Fibroblast of villous mesenchyme (primary cell): Measurements from ENCODE around the gene ARL6IP1. TPM values are rescaled to one million over a fixed set of nuclear protein-coding genes. Genes with fewer than 3 reads are reported as not detected.
"Not testable (repeated sequence)": the region's sequence is repeated elsewhere in the genome, so short reads cannot be mapped to it uniquely, and the experiment has no call there.

Experiments
- DNase-seq: peaks from one replicate; pipeline ENCODE4 v3.0.0-alpha.2; 2010; ENCODE audit warnings: low read depth
- H3K4me3 ChIP-seq: 2 replicates; pipeline ENCODE4 v1.5.1; 2011; ENCODE audit warnings: low read depth, mild to moderate bottlenecking, low read length
- CTCF ChIP-seq: IDR thresholded peaks from 2 replicates; pipeline ENCODE4 v1.5.1; 2012; ENCODE audit warnings: low read depth, mild to moderate bottlenecking, low read length; ENCODE audit not compliant: insufficient read depth
- total RNA-seq: library from RNA; depleted of rRNA; stranded (reverse); fragments of >200 nt; gene quantifications from 2 replicates; pipeline ENCODE4 v1.2.3, GENCODE V29; 2012

Gene ARL6IP1
- total RNA-seq, 1 donor = 369 TPM

- H3K4me3 ChIP-seq, DNase-seq: not testable (repeated sequence)
Measured at GRCh38 chr16:18770336-18770962, 30.9 kb downstream of the ARL6IP1 start.

- DNase-seq = not testable (repeated sequence)
Measured at GRCh38 chr16:18767217-18767616, 34.1 kb downstream of the ARL6IP1 start.

GRCh38 chr16:18762713-18763112, 38.6 kb downstream of the ARL6IP1 start:
- not testable (repeated sequence) for H3K4me3 ChIP-seq, DNase-seq

More at GRCh38 chr16:18767217-18767616, 34.1 kb downstream of the ARL6IP1 start:
- not testable (repeated sequence) for H3K4me3 ChIP-seq

GRCh38 chr16:18759598-18760520, 41.5 kb downstream of the ARL6IP1 start:
- peak; percentile 57 for TF ChIP-seq CTCF
- not testable (repeated sequence) for DNase-seq, H3K4me3 ChIP-seq

- H3K4me3 ChIP-seq, DNase-seq: not testable (repeated sequence)
Measured at GRCh38 chr16:18757960-18758660, 43.2 kb downstream of the ARL6IP1 start.

GRCh38 chr16:18756639-18757038, 44.7 kb downstream of the ARL6IP1 start:
- not testable (repeated sequence) for H3K4me3 ChIP-seq, DNase-seq

GRCh38 chr16:18742870-18743269, 58.5 kb downstream of the ARL6IP1 start:
- DNase-seq, H3K4me3 ChIP-seq: not testable (repeated sequence)

Other genes starting within 250 kb of the ARL6IP1 start
- 101 and 124 TPM in 2 replicates for gene NOMO2, start 239.5 kb downstream of the ARL6IP1 start, total RNA-seq
- gene RPS15A, start 11.2 kb downstream of the ARL6IP1 start, total RNA-seq = 871 and 1,016 TPM in 2 replicates
- 77.0 and 88.5 TPM in 2 replicates for gene SMG1, start 124.9 kb upstream of the ARL6IP1 start, total RNA-seq
- under 0.01 and 0.32 TPM in 2 replicates for gene TMC7, start 182.4 kb upstream of the ARL6IP1 start, total RNA-seq